NOMO-1 (cell line): ENCODE measurements around the gene GAS1.

Source experiments
- DNase-seq, 2 experiments: peaks; one replicate each; lab custom pipeline; 2025; ENCODE audit not compliant: unreplicated experiment in 2 of 2; lab: John Stamatoyannopoulos, UW

GAS1 gene

GRCh38 chr9:86965636-86966395 lies 18.5 kb upstream of the GAS1 start:
- DNase-seq = no peak

GRCh38 chr9:86962692-86963091 lies 15.4 kb upstream of the GAS1 start:
- DNase-seq = no peak

DNA sequence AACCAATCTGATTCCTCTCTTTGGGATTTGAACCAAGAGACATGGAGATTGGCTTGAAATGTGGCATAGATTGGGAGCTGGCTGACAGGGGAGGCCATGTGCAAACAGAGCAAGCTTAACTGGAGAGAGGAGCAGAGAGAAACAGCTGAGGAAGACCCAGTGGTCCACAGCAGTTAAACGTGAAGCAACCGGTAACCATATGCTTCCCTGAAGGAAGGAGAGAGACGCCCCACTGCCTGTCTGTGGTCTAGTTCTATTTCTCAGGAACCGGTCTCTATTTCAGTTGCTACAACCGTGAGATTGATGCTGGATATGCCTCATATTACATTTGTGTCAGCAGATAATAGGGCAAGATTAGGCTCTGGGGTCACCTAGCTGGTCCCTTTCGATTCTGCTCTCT lies 13.6 kb upstream of the GAS1 start:
- no peak for DNase-seq

GRCh38 chr9:86958203-86958602 lies 10.9 kb upstream of the GAS1 start:
- no peak for DNase-seq

DNA sequence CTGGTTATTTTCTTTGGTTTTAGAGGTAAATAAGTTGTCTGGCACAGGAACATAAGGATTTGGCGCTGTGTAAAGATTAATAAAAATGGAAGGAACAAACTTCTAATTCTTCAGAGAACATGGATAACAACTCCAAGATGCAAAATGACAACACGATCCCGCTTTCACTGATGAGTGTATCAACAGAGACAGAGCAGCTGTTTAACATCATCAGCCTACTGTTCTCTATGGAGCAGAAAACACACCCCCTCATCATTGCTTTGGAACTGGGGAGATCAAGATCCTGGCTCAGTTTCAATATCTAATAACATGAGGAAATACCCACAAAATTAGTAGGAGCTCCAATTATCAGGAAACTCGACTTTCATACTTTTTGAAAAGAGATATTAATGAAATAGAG lies 8.3 kb upstream of the GAS1 start:
- DNase-seq = no peak

DNA sequence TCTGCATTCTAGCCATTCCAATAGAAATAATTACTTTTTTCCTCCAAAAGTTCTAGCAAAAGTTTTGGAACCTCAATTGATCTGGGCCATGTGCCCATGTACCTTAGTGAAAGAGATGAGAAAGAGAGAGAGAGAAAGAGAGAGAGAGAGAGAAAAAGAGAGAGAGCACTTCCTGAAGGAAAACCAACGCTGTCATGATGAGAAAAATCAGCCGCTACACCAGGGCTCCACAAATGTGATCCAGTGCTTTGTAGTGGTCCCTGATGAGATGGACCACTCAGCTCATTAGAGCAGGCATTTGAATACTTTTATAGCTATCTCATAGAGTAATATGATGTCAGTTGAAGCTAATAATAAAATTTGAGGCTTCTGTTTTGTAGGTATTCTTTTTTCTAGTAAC lies 7.7 kb upstream of the GAS1 start:
- DNase-seq = no peak

- DNase-seq = no peak
Measured at GRCh38 chr9:86953181-86953580, 5.9 kb upstream of the GAS1 start.

DNA sequence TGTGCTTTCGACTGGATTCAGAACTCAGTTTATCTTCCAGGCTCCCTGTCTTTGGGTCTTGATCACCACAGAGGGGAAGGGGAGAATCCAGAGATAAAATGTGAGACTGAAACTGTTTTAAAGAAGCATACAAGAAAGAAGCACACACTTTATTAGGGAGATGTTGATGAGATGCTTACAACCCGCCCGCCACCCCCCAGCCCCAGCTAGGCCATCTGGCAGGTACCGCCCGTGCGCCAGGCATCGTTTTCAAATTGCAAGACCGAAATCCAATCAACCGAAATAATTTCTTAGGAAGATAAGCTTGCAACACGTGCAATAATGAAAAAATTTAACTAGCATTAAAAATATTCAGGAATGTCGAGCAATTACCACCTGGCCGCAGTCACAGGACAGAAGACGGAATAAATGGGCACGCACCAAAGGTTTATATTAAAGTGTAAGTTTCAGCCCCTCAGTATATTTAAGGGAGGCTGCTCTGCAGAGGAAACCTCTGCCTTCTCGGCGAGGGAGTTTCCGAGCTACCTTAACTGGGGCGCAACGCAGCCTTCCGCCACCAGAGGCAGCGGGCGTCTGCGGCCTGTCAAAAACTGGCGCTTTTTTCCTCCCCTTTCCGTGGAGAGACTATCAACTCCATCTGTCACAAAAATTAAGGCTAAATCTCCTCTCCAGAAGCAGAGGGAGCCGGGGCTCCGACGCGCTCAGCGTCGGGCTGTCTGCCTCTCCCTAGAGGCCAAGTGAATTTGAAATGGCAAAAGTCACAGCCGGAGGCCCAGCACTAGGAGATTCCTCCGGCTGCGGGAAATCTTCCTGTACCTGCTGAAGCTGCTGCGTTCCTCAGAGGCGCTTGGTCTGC lies 996 bp upstream of the GAS1 start:
- DNase-seq = peak; percentile 36 to 41

DNA sequence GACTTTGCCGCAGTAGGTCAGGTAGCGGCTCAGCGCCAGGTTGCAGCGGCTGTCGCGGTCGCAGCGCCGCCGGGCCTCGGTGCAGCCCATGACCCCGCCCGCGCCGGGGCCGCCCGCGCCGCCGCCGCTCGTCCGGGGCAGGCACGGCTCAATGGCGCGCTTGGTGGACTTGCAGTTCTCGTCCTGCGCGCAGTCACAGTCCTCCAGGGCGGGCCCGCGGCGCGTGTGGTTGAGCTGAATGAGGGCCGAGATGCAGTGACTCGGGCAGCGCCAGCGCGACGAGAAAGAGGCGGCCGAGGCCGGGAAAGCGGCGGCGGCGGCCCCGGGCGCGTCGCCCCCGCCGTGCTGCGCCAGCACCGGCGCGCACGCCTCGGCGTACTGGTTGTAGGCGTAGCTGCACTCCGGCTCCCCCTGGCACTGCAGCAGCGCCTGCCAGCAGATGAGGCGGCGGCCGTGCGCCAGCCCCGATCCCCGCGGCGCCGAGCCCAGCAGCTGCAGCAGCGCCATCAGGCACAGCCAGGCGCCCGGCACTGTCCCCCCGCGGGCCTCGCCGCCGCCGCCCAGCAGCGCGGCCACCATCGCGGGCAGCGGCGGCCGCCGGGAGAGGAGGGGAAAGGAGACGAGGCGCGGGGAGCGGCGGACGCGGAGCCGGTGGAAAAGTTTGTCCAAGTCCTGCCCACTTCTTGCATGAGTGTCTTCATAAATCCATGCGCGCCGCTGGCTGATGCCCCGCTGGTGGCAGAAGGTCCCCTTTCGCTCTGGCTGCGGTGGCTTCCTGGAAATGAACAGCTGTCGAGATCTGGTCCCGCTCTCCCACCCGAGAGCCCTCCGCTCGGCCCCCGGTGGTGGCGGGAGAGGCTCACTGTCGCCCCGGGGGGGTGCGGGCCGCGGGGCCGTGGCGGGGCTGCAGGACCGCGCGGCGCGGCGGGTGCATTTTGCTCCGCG lies 833 bp downstream of the GAS1 start:
- peak in 1 of 2 experiments; percentile 33 for DNase-seq

- DNase-seq = no peak
Measured at GRCh38 chr9:86945728-86946200, 1.5 kb downstream of the GAS1 start.

DNA sequence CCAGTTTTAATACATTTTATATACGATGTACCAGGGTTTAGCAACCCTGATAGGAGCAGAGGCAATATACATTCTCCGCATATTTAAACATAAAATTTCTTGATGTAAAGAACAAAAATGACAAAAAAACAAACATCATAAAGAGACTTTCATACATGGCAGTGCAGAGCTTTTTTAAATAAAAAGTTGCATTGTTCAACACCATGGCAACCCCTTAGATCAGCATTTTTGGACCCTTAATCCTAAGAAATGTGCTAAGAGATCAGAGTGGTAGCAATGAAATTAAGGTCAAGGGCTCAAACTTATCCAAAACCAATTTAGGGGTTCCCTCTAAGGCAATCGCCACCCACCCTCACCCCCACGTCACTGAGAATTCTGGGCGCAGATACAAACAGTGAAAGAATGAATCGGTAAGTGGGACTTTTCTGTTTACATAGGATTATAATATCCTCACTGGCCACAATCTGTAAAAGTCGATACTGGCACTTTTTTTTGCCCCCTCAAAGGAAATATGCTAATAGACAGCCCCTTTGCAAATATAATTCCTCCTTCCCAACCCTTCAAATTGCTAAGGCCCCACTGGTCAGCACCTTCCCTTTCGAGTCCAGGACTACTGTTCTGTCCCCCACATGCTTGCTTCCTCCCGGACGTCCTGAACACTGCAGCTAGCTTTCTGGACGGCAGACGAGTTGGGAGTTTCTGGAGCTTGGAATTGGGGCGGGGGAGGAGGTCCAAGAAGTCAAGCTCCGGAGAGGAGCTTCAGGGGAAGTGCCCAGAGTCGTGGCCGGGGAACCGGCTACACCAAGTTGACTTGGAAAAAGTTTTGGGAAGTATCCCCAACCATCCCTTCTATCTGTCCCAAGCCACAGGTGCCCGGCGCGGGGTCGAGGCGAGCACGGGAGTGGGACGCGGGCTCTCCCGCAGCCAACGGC lies 2.2 kb downstream of the GAS1 start:
- DNase-seq = no peak

DNA sequence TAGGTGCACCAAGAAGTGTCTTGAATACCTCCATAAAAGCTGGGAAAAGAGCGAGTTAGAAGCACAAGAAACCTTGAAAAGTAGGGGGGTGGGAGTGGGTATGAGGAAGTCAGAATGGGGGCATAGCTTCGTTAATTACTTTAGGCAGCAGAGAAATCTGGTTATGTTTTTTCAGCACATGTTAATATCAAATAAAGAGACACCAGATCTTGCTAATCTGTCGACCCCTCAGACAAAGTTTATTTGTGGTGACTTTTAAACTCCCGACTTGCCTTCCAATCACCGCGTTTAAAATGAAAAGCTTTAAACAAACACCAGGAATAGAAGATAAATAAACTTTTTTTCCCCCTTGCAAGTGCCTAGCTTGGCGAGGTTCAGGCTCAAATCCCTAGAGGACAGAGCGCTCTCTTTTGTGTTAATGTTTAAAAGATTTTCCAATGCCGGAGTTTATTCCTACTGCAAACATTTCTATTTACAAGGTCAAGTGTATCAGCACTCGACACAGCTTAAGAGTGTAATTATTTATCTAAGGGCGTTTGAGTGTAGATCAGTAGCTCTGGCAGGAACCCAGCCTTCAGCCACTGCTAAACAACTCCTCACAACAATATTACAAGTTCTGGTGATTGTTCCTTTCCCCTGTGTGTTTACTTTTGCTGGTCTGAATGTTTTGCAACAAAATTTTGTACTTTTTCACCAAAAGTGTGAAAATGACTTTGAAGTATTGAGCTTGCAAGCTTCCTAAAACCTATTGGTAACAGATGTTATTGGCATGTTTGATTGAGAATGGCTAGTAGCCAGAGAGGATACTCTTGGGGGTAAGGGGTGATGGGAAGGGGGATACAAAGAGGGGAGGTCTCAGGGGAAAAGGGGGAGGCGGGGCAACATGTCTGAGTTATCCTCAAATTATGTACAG lies 3.8 kb downstream of the GAS1 start:
- no peak for DNase-seq

GRCh38 chr9:86942281-86943200 lies 4.8 kb downstream of the GAS1 start:
- DNase-seq = no peak

- DNase-seq = no peak
Measured at GRCh38 chr9:86941197-86941596, 6.1 kb downstream of the GAS1 start.

GRCh38 chr9:86940774-86941173 lies 6.5 kb downstream of the GAS1 start:
- no peak for DNase-seq

GRCh38 chr9:86939891-86940290 lies 7.4 kb downstream of the GAS1 start:
- no peak for DNase-seq

DNA sequence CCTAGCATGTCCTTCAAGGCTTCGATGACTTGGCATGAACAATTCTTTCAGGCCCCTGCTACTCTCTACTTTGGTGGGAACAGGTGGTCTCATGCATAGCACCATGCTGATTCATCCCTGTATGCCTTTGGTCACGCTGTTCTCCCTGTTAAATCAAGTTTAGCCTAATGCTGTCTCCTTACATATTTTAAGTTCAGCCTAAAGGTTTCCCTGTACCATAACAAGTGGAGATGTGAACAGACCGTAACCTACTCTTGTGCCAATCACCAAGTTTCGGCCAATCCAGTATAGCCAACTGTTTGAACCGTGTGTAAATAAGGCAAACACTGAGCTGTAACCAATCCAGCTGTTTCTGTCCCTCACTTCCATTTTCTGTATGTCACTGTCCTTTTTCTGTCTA lies 8.0 kb downstream of the GAS1 start:
- no peak for DNase-seq

DNA sequence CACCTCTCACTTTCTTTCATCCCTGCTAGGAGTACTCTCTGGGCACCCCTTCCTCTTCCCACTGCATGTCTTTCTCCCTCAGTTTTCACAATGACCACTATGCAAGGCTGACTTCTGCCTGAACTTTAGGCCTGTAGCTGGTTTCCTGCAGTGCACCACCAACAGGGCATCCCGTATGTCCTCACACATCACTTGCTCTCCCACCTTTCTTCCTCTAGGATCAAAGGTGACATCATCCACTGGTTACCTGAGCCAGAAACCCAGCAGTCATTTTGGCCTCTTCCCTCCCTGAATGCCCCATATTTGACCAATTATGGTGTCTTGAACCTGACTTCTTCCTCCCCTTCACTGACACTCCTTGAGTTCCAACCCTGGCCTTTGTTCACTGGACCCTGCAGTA lies 8.5 kb downstream of the GAS1 start:
- DNase-seq = no peak
